Fibroblast of lung (primary cell): ENCODE results near the gene ALOXE3. TPM values are rescaled to one million over a fixed set of nuclear protein-coding genes. Genes with fewer than 3 reads are reported as not detected.

Experiments
- DNase-seq, 2 donors: peaks; one replicate each; pipeline versions ENCODE4 v3.0.0 to v3.0.0-alpha.2; 2010; ENCODE audit warnings: low read depth in 2 of 2
- H2AFZ ChIP-seq: 2 replicates; pipeline ENCODE4 v1.5.1; 2012; ENCODE audit warnings: low read length, control low read depth, inconsistent platforms
- H3K27ac ChIP-seq: 2 replicates; pipeline ENCODE4 v1.5.1; 2011; ENCODE audit warnings: low read length, control low read depth; ENCODE audit not compliant: insufficient read depth
- H3K27me3 ChIP-seq: 2 replicates; pipeline ENCODE4 v1.5.1; 2011; ENCODE audit warnings: mild to moderate bottlenecking, low read length; ENCODE audit not compliant: control insufficient read depth, insufficient read depth
- H3K36me3 ChIP-seq: 2 replicates; pipeline ENCODE4 v1.5.1; 2011; ENCODE audit warnings: low read length; ENCODE audit not compliant: control insufficient read depth, insufficient read depth
- H3K4me1 ChIP-seq: 2 replicates; pipeline ENCODE4 v1.5.1; 2011; ENCODE audit warnings: low read length; ENCODE audit not compliant: control insufficient read depth, insufficient read depth; ENCODE audit errors: extremely low read depth
- H3K4me2 ChIP-seq: 2 replicates; pipeline ENCODE4 v1.5.1; 2011; ENCODE audit warnings: low read length, control low read depth; ENCODE audit not compliant: insufficient read depth; ENCODE audit errors: extremely low read depth
- H3K4me3 ChIP-seq, 4 experiments: fragments of 200-600 bp in 1 of 4; sonication (generic) in 1 of 4; replicated peaks in 1 of 4; 2 replicates each; pipeline ENCODE4 v1.5.1; 2011 to 2016; ENCODE audit warnings: low read length in 4 of 4, low read depth in 3 of 4, mild to moderate bottlenecking in 3 of 4, control low read depth in 2 of 4, inconsistent platforms in 1 of 4, mixed read lengths in 1 of 4; ENCODE audit not compliant: insufficient read depth in 1 of 4; ENCODE audit errors: control extremely low read depth in 1 of 4
- H3K79me2 ChIP-seq: 2 replicates; pipeline ENCODE4 v1.5.1; 2012; ENCODE audit warnings: mild to moderate bottlenecking, low read length, inconsistent platforms; ENCODE audit not compliant: control insufficient read depth, insufficient read depth
- H3K9ac ChIP-seq: 2 replicates; pipeline ENCODE4 v1.5.1; 2011; ENCODE audit warnings: mild to moderate bottlenecking, low read length, control low read depth; ENCODE audit not compliant: insufficient read depth
- H3K9me3 ChIP-seq: 2 replicates; pipeline ENCODE4 v1.5.1; 2012; ENCODE audit warnings: low read depth, low read length; ENCODE audit not compliant: control insufficient read depth, insufficient read depth
- H4K20me1 ChIP-seq: 2 replicates; pipeline ENCODE4 v1.5.1; 2011; ENCODE audit warnings: low read length; ENCODE audit not compliant: control insufficient read depth, insufficient read depth; ENCODE audit errors: extremely low read depth
- EZH2 ChIP-seq: IDR thresholded peaks from 2 replicates; pipeline ENCODE4 v1.5.1; 2012; ENCODE audit warnings: low read length, control low read depth, mild to moderate bottlenecking; ENCODE audit errors: missing control alignments
- polyA plus RNA-seq, 2 donors: library from polyadenylated mRNA; depleted of rRNA in 1 of 2; stranded (reverse) in 1 of 2; unstranded in 1 of 2; fragments of >200 nt; gene quantifications; 2 replicates each; pipeline ENCODE4 v1.2.1, GENCODE V29; 2011 to 2012; ENCODE audit warnings: missing spikeins in 1 of 2
- total RNA-seq: library from RNA; depleted of rRNA; stranded (reverse); fragments of >200 nt; gene quantifications from 2 replicates; pipeline ENCODE4 v1.2.1, GENCODE V29; 2014
- TF ChIP-seq, protein P1 (sequence below), 2 donors: IDR thresholded peaks in 1 of 2; conservative IDR thresholded peaks in 1 of 2; 1 replicate in 1 of 2; 2 replicates in 1 of 2; pipeline ENCODE4 v1.5.1; 2011 to 2012; ENCODE audit warnings: low read length in 2 of 2, control low read depth in 1 of 2, inconsistent platforms in 1 of 2, low read depth in 1 of 2, mild to moderate bottlenecking in 1 of 2

Gene ALOXE3
- total and polyA plus RNA-seq, 2 donors (not counting 1 experiment from before 2014, with no cell fraction given), result 0.01 TPM; not detected in 1

DNA sequence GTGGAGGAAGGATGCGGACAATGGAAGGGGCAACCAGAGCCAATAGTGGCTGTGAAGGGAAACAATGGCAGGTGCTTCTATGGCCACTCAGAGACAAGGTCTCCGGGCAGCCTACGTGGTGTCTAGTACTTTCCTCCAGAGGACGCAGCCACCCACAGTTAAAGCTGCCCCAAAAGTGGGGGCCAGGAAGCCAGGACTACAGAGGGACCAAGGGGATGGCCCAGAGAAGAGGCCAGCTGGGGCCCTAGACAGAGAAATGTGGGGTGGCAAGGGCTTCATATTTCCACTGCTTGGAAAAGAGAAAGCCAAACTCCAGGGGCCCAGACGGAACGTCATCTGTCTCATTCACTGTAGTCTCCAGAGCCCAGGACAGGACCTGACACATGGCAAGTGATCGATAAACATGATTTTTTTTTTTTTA is 34.7 kb upstream of the ALOXE3 start:
- H3K9me3 ChIP-seq, result no peaks in the 10 kb centered on the region
- H3K27me3 ChIP-seq, result no peaks in the 10 kb centered on the region
- peak overlapping the region in 2 of 4 experiments; percentile 1 to 88 for H3K4me3 ChIP-seq
- H3K36me3 ChIP-seq, result peaks cover 12% of the 10 kb centered on the region
- TF ChIP-seq, protein P1, sequence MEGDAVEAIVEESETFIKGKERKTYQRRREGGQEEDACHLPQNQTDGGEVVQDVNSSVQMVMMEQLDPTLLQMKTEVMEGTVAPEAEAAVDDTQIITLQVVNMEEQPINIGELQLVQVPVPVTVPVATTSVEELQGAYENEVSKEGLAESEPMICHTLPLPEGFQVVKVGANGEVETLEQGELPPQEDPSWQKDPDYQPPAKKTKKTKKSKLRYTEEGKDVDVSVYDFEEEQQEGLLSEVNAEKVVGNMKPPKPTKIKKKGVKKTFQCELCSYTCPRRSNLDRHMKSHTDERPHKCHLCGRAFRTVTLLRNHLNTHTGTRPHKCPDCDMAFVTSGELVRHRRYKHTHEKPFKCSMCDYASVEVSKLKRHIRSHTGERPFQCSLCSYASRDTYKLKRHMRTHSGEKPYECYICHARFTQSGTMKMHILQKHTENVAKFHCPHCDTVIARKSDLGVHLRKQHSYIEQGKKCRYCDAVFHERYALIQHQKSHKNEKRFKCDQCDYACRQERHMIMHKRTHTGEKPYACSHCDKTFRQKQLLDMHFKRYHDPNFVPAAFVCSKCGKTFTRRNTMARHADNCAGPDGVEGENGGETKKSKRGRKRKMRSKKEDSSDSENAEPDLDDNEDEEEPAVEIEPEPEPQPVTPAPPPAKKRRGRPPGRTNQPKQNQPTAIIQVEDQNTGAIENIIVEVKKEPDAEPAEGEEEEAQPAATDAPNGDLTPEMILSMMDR (conservative IDR thresholded peaks at IDR 0.05 in 1 of 2, IDR thresholded peaks at IDR 0.05 in 1 of 2; ENCODE audit: low read depth in 1 of 2, low read length in 2 of 2), result no peak
- no peak for TF ChIP-seq EZH2
- H4K20me1 ChIP-seq, result no peaks in the 10 kb centered on the region
- H3K4me2 ChIP-seq, result peak overlapping the region; percentile 94
- no peak for DNase-seq
- H3K79me2 ChIP-seq, result peaks cover 2% of the 10 kb centered on the region
- H2AFZ ChIP-seq, result no peak overlapping the region
- H3K9ac ChIP-seq, result peak overlapping the region; percentile 96
- H3K27ac ChIP-seq, result peak overlapping the region; percentile 88
- H3K4me1 ChIP-seq, result peaks cover 29% of the 10 kb centered on the region

DNA sequence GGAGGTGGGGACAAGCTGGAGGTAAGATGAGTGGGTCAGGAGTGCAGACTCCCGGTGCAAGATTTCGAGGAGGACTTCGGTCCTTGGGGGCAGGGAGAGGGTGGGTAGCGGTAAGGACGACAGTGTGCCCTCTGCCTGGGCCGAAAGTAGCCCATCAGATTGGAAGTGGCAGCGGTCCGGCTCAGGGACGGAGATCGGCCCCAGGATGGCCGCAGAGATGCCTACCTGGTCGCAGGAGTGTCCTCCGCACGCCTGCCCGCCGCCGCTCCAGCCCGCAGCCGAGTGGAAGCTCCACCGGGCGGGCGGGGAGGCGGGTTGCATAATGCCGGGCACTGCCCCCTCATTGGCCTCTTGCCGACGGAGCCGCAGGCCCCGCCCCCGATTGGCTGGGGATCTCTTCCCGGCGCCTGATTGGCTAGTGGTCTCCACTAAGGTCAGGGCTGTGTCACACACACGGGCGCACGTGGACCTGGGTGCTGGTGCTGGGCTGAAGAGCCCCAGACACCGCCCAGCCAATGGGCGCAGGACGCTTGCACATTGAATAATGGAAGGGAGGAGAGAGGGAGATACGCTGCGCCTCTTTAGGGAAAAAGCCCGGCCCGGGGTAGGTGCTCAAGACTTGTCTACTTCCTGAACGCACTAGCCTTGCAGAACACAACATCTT is 33.9 kb upstream of the ALOXE3 start, which contains the start of gene PER1:
Gene PER1 (minus strand): TSS at position 293 of the 664 bp plus-strand sequence. CDS start 1,698 bp downstream, outside the sequence.
- peak; percentile 91 to 98 for DNase-seq
- H3K9me3 ChIP-seq, result no peaks in the 10 kb centered on the region
- peak within 1 kb of the TSS; percentile 88 for H3K27ac ChIP-seq
- H3K27me3 ChIP-seq, result no peaks in the 10 kb centered on the region
- H3K9ac ChIP-seq, result peak within 1 kb of the TSS; percentile 96
- no peaks in the 10 kb centered on the region for H4K20me1 ChIP-seq
- H2AFZ ChIP-seq, result no peak within 1 kb of the TSS
- no peak for TF ChIP-seq EZH2
- TF ChIP-seq, protein P1 (conservative IDR thresholded peaks at IDR 0.05 in 1 of 2, IDR thresholded peaks at IDR 0.05 in 1 of 2; ENCODE audit: low read depth in 1 of 2, low read length in 2 of 2), result no peak
- peaks cover 18% of the 10 kb centered on the region for H3K36me3 ChIP-seq
- H3K4me2 ChIP-seq, result peak within 1 kb of the TSS; percentile 94
- H3K79me2 ChIP-seq, result peaks cover 2% of the 10 kb centered on the region
- H3K4me3 ChIP-seq, result peak within 1 kb of the TSS; percentile 70 to 88 (median 76)
- H3K4me1 ChIP-seq, result peaks cover 29% of the 10 kb centered on the region

DNA sequence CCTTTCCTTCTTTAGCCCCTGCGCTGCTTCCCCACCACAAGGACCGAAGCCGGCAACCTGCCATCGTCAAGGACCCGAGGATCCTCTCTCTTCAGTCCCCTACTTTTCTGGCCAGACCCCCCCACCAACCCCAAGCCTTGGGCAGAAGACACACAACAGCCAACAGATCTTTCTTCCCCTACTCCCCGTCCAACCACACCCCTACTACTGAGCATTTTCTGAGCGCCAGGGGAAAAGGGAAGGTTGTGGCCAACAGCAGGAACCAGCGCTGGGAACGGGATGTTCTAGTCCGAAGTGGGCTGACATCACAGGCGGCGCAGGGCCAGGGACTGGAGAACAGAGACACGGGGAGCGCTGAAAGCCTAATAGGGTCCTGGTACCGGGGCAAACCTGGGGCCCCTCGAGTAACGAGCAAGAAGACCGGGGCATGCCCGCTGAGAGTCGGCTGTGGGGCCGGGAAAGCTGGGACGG is 33.4 kb upstream of the ALOXE3 start:
- H3K36me3 ChIP-seq, result peaks cover 22% of the 10 kb centered on the region
- no peaks in the 10 kb centered on the region for H3K9me3 ChIP-seq
- H2AFZ ChIP-seq, result no peak overlapping the region
- peak overlapping the region; percentile 70 to 88 (median 76) for H3K4me3 ChIP-seq
- peaks cover 2% of the 10 kb centered on the region for H3K79me2 ChIP-seq
- peak; percentile 76 to 83 for DNase-seq
- peak overlapping the region; percentile 88 for H3K27ac ChIP-seq
- peak overlapping the region; percentile 94 for H3K4me2 ChIP-seq
- TF ChIP-seq EZH2, result no peak
- TF ChIP-seq, protein P1 (conservative IDR thresholded peaks at IDR 0.05 in 1 of 2, IDR thresholded peaks at IDR 0.05 in 1 of 2; ENCODE audit: low read depth in 1 of 2, low read length in 2 of 2), result no peak
- peak overlapping the region; percentile 96 for H3K9ac ChIP-seq
- H3K4me1 ChIP-seq, result peaks cover 24% of the 10 kb centered on the region
- no peaks in the 10 kb centered on the region for H4K20me1 ChIP-seq
- H3K27me3 ChIP-seq, result no peaks in the 10 kb centered on the region
